Endometrium (tissue), 2 donors: Measurements from ENCODE around the gene OR8S1.

ENCODE experiments used
- FAIRE-seq: peaks from 2 replicates; lab custom pipeline; 2012; peaks lifted over from hg19 to GRCh38; lab: Jason Lieb, UNC
- donor health status: control.
- donor health status: control.

Gene OR8S1

DNA sequence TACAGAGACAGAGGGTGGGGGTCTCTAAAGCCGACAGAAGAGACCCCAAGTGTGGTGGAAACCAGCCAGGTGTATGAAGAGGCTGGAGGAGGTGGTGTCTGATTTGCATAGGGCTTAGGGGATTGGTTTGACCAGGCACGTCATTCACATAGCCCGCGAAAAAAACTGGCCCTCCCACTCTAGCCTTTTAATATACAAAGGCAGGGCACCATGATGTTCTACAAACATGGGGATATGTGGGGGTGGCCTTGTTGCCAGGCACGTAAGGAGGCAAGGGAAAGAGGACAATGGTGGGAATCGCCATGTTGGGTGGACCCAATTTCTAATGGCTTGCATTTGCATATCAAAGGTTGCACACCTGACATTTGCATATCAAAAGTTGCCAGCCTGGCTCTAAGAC is 31.2 kb downstream of the OR8S1 start:
- FAIRE-seq, result no peak

DNA sequence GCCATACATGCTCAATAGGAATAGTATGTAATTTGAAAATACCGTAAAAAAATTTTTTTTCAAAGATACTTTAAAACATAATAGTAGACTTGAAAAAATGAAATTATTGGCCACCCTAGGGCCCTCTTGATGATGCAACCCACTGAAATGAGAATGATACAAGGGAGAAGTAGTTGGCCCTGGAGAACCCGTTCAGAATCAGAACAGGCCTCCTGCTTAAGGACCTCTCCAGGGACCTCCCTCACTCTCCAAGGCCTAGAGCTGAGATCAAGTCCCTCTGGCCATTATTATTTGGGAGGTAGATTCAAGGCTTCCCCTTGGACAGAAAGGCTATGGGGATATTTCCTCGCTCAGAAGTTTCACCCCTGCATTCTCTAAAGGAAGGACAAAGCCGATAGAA is 32.5 kb downstream of the OR8S1 start:
- no peak for FAIRE-seq

DNA sequence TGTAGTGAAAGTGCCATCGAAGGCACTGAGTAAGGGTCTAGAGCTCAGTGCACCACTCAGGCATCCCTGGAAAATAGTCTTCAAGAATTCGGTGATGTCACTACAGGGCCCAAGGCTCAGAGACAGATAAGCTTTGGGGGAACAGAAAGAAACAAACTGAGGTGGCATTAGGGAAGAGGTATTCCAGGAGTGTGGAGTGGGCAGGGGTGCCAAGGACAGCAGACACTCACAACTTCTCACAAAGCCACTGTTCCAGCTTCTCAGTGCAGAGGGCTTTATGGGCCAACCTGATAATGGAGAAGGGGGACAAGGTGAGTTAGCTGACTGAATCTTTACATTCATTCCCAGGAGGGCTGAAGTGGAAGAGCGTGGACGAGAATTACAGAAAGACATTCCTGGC is 42.3 kb downstream of the OR8S1 start:
- FAIRE-seq, result no peak

DNA sequence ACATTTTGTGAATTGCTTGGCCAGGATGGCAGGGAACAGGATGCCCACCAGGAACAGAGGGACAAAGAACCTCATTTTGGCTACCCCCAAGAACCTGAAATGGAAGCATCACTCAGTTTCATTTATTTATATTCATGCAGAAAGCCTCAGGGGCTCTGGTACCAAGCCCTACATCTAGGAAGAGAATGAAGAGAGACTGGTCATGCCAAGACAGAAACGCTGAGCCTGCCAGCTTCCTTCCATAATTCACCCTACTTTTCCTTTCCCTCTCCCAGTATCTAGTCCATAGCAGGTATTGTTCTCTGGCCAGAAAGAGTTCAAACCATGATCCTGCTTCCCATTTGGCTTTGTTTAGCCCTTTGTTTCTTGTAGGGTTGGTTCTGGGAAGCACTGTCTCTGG is 44.5 kb downstream of the OR8S1 start, which contains the start of gene LALBA:
TSS of gene LALBA (minus strand) at position 101 of the 400 bp plus-strand sequence. CDS start at position 75, 26 bp downstream.
- no peak for FAIRE-seq

DNA sequence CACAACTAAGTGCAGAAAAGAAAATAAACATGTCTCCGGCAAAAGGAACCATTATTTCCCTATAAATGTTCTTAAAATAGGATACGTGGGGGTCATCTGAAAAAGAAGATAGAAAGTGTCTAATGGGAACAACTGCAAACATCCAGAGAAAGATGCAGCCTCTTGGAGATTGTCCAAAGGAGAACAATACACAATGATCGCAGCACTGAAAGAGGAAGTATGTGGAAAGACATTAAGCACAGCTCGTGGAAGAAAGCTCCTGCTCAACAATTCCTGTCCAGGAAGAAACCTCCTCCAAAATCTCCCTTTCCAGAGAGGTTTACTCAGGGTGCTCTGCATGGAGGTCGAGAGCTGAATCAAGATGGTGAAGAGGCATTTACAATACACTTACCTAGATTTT is 46.9 kb downstream of the OR8S1 start:
- no peak for FAIRE-seq
